HepG2 (cell line): Measurements from ENCODE around the gene CHKA. TPM values are rescaled to one million over a fixed set of nuclear protein-coding genes. Genes with fewer than 3 reads are reported as not detected.

Source experiments
- AHR ChIP-seq: IDR thresholded peaks from 2 replicates; pipeline ENCODE4 v1.6.1; 2018; ENCODE audit warnings: missing genetic modification reagents, missing compliant biosample characterization
- ARID4A ChIP-seq: sonication (generic); formaldehyde crosslinking; IDR thresholded peaks from 2 replicates; pipeline ENCODE4 v1.5.0; 2020; ENCODE audit warnings: mild to moderate bottlenecking, missing genetic modification reagents, borderline replicate concordance
- ATF7-NPFF ChIP-seq: sonication (generic); formaldehyde crosslinking; IDR thresholded peaks from 2 replicates; pipeline ENCODE4 v1.8.1; 2023; ENCODE audit warnings: mild to moderate bottlenecking, low read depth, missing genetic modification reagents, moderate library complexity
- ELF1 ChIP-seq: sonication (generic); formaldehyde crosslinking; IDR thresholded peaks from 2 replicates; pipeline ENCODE4 v1.4.0; 2020; ENCODE audit warnings: missing genetic modification reagents
- FOSL2 ChIP-seq: sonication (generic); formaldehyde crosslinking; IDR thresholded peaks from 2 replicates; pipeline ENCODE4 v1.4.0; 2020; ENCODE audit warnings: missing genetic modification reagents
- KLF11 ChIP-seq: IDR thresholded peaks from 2 replicates; pipeline ENCODE4 v1.6.1; 2016; ENCODE audit warnings: missing compliant biosample characterization
- NCOR1 ChIP-seq: fragments of 200-600 bp; sonication (generic); IDR thresholded peaks from 2 replicates; pipeline ENCODE4 v1.7.0; 2017; ENCODE audit warnings: antibody characterized with exemption, low read length, borderline replicate concordance
- NR2F2 ChIP-seq: IDR thresholded peaks from 2 replicates; pipeline ENCODE4 v1.6.1; 2012; ENCODE audit warnings: low read depth, inconsistent platforms, borderline replicate concordance
- REL ChIP-seq: sonication (generic); formaldehyde crosslinking; conservative IDR thresholded peaks from 2 replicates; pipeline ENCODE4 v1.8.0; 2022; ENCODE audit warnings: mild to moderate bottlenecking, missing genetic modification reagents, moderate library complexity
- SAFB2 ChIP-seq: sonication (generic); formaldehyde crosslinking; IDR thresholded peaks from 2 replicates; pipeline ENCODE4 v1.5.1; 2020; ENCODE audit warnings: missing genetic modification reagents, low read depth, mild to moderate bottlenecking, borderline replicate concordance
- STAT5B ChIP-seq: sonication (generic); formaldehyde crosslinking; IDR thresholded peaks from 2 replicates; pipeline ENCODE4 v1.4.0; 2020; ENCODE audit warnings: missing genetic modification reagents
- TCF12 ChIP-seq, 2 experiments: fragments of 450-650 bp in 1 of 2; sonication (generic) in 1 of 2; formaldehyde crosslinking in 1 of 2; IDR thresholded peaks; 2 replicates each; pipeline versions ENCODE4 v1.6.1 to v1.8.0; 2017 to 2022; ENCODE audit warnings: antibody characterized with exemption in 1 of 2, mild to moderate bottlenecking in 1 of 2, missing genetic modification reagents in 1 of 2, moderate library complexity in 1 of 2
- ZFP36L1 ChIP-seq: sonication (generic); formaldehyde crosslinking; IDR thresholded peaks from 2 replicates; pipeline ENCODE4 v1.8.0; 2022; ENCODE audit warnings: mild to moderate bottlenecking, missing genetic modification reagents, moderate library complexity
- ZMAT5 ChIP-seq: sonication (generic); formaldehyde crosslinking; IDR thresholded peaks from 2 replicates; pipeline ENCODE4 v1.5.0; 2020; ENCODE audit warnings: mild to moderate bottlenecking, low read depth, missing genetic modification reagents, borderline replicate concordance
- ZNF101 ChIP-seq: sonication (generic); formaldehyde crosslinking; IDR thresholded peaks from 2 replicates; pipeline ENCODE4 v1.4.0; 2020; ENCODE audit warnings: mild to moderate bottlenecking, low read depth, missing genetic modification reagents, borderline replicate concordance
- ZNF12 ChIP-seq: sonication (generic); formaldehyde crosslinking; IDR thresholded peaks from 2 replicates; pipeline ENCODE4 v1.5.0; 2020; ENCODE audit warnings: missing genetic modification reagents
- ZNF256 ChIP-seq: sonication (generic); formaldehyde crosslinking; conservative IDR thresholded peaks from 2 replicates; pipeline ENCODE4 v1.4.0; 2020; ENCODE audit warnings: missing genetic modification reagents
- ZNF333 ChIP-seq: sonication (generic); formaldehyde crosslinking; IDR thresholded peaks from 2 replicates; pipeline ENCODE4 v1.4.0; 2020; ENCODE audit warnings: mild to moderate bottlenecking, missing genetic modification reagents, borderline replicate concordance
- ZNF558 ChIP-seq: sonication (generic); formaldehyde crosslinking; IDR thresholded peaks from 2 replicates; pipeline ENCODE4 v1.9.0; 2022; ENCODE audit warnings: mild to moderate bottlenecking, missing genetic modification reagents, borderline replicate concordance
- ZNF616 ChIP-seq: sonication (generic); formaldehyde crosslinking; IDR thresholded peaks from 2 replicates; pipeline ENCODE4 v1.5.0; 2020; ENCODE audit warnings: low read depth, mild to moderate bottlenecking, missing genetic modification reagents
- ZNF790 ChIP-seq: sonication (generic); formaldehyde crosslinking; IDR thresholded peaks from 2 replicates; pipeline ENCODE4 v1.8.0; 2022; ENCODE audit warnings: missing genetic modification reagents, mild to moderate bottlenecking, borderline replicate concordance
- ZNF883 ChIP-seq: sonication (generic); formaldehyde crosslinking; IDR thresholded peaks from 2 replicates; pipeline ENCODE4 v1.5.1; 2020; ENCODE audit warnings: mild to moderate bottlenecking, missing genetic modification reagents; ENCODE audit errors: not compliant biosample characterization
- polyA plus RNA-seq, 8 experiments: library from polyadenylated mRNA; depleted of rRNA in 3 of 8; stranded (reverse) in 7 of 8; unstranded in 1 of 8; fragments of >200 nt; fragmentation: Illumina TruSeq in 4 of 8; extraction: Trizol in 4 of 8; gene quantifications; 2 replicates each; pipeline versions ENCODE4 v1.2.1 to v1.2.3, GENCODE V29; 2011 to 2016; ENCODE audit warnings: low read depth in 4 of 8, missing spikeins in 1 of 8, mixed read lengths in 1 of 8; ENCODE audit not compliant: insufficient read depth in 1 of 8
- total RNA-seq, 5 experiments: library from RNA; depleted of rRNA; stranded (reverse); fragments of >200 nt; fragmentation: Illumina TruSeq; extraction: Trizol; gene quantifications; 2 replicates each; pipeline ENCODE4 v1.2.3, GENCODE V29; 2016; ENCODE audit warnings: low read depth in 1 of 5
- TF ChIP-seq, protein P1 (sequence below): sonication (generic); formaldehyde crosslinking; IDR thresholded peaks from 2 replicates; pipeline ENCODE4 v1.8.0; 2022; ENCODE audit warnings: low read depth, missing genetic modification reagents

CHKA gene
- total and polyA plus RNA-seq, 2 of the 13 experiments (the other 11 are each of a cell fraction or from before 2014, with no cell fraction given): 71.6 to 92.7 TPM

DNA sequence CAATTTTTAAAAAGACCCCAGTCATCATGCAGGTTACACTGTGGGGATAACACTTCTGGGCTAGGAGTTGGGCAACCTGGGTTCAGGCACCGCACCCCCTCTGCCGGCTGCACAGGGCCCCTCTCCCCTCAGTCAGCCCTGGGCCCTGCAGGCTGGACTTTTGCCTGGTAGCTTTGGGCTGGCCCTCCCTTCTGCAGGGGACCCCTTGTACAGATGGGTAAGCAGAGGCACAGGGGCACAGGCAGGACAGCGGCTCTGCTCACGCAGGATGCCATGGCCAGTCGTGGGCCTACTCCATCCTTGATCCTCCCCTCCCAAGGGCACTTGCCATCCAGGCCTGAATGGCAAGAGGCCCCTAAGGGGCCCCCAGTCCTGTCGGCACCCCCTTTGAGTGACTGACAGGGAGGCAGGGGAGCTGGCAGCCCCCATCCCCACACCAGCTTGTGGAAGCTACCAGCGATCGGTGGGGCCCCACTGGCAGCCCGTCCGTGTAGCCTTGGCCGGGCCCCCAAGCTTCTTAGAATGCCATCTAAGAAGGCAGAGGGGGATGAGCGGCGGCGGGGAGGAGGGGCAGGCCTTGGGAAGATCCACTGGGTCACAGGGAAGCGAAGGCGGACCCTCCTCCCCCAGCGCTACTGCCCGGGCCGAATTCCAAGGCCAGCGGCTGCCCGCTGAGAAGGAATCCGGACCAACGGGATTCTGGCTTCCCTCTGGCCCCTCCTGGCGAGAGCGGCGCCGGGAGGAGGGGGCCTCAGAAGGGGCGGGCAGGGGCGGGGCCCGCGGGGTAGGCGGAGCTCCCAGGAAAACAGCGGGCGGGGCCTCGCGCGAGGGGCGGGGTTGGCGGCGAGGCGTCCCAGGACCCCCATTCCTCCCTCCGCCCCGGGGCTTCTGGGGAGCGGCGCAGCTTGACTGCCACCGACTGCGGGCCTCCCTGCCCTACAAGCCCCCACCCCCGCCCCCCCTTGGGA lies 6.8 kb upstream of the CHKA start (continued):
- TF ChIP-seq ZNF558 (CRISPR knock-in tag): no peak
- TF ChIP-seq ZMAT5 (CRISPR knock-in tag): no peak
- TF ChIP-seq AHR: no peak
- TF ChIP-seq FOSL2: no peak
- TF ChIP-seq NR2F2: no peak
- TF ChIP-seq ATF7-NPFF (CRISPR knock-in tag): no peak
- peak; percentile 84 for TF ChIP-seq NCOR1
- TF ChIP-seq ZFP36L1 (CRISPR knock-in tag): peak; percentile 8; the same call in 1 of the 2 replicates
- TF ChIP-seq ZNF333 (CRISPR knock-in tag): no peak; the same call in 1 of the 2 replicates
- TF ChIP-seq ZNF101 (CRISPR knock-in tag): 0 out of 2 replicates have a peak, but pooled peaks have one; percentile 34
- TF ChIP-seq STAT5B (CRISPR knock-in tag): no peak
- no peak for TF ChIP-seq ZNF790 (CRISPR knock-in tag)
- no peak for TF ChIP-seq ZNF12 (CRISPR knock-in tag)
- TF ChIP-seq ELF1 (CRISPR knock-in tag): no peak; the same call in none of the 2 replicates
- TF ChIP-seq SAFB2: no peak; the same call in 1 of the 2 replicates
- no peak for TF ChIP-seq ZNF256 (CRISPR knock-in tag)
- TF ChIP-seq, protein P1, sequence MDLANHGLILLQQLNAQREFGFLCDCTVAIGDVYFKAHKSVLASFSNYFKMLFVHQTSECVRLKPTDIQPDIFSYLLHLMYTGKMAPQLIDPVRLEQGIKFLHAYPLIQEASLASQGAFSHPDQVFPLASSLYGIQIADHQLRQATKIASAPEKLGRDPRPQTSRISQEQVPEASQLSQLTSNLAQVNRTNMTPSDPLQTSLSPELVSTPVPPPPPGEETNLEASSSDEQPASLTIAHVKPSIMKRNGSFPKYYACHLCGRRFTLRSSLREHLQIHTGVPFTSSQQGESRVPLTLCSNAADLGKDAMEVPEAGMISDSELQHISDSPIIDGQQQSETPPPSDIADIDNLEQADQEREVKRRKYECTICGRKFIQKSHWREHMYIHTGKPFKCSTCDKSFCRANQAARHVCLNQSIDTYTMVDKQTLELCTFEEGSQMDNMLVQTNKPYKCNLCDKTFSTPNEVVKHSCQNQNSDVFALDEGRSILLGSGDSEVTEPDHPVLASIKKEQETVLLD (CRISPR knock-in tag): no peak
- no peak for TF ChIP-seq ZNF883
- no peak for TF ChIP-seq TCF12 (IDR thresholded peaks at IDR 0.05)
- TF ChIP-seq TCF12 (CRISPR knock-in tag; IDR thresholded peaks at IDR 0.05): 0 out of 2 replicates have a peak, but pooled peaks have one; percentile 45
- TF ChIP-seq ZNF616 (CRISPR knock-in tag): 0 out of 2 replicates have a peak, but pooled peaks have one; percentile 37
- peak; percentile 12; the same call in 1 of the 2 replicates for TF ChIP-seq ARID4A
- no peak for TF ChIP-seq REL (CRISPR knock-in tag)
- no peak for TF ChIP-seq KLF11
